HepG2 (cell line): ENCODE results near the gene AXIN2. TPM values are rescaled to one million over a fixed set of nuclear protein-coding genes. Genes with fewer than 3 reads are reported as not detected.

ENCODE experiments used
- ATF7 ChIP-seq, 2 experiments: fragments of 450-650 bp in 1 of 2; sonication (generic) in 1 of 2; formaldehyde crosslinking in 1 of 2; IDR thresholded peaks; 2 replicates each; pipeline versions ENCODE4 v1.4.0 to v1.6.1; 2016 to 2020; ENCODE audit warnings: antibody characterized with exemption in 1 of 2, mild to moderate bottlenecking in 1 of 2, missing genetic modification reagents in 1 of 2
- BORCS8-MEF2B ChIP-seq: sonication (generic); formaldehyde crosslinking; IDR thresholded peaks from 2 replicates; pipeline ENCODE4 v1.8.0; 2022; ENCODE audit warnings: mild to moderate bottlenecking, missing genetic modification reagents
- EP300 ChIP-seq, 3 experiments: sonication (generic) in 1 of 3; formaldehyde crosslinking in 1 of 3; IDR thresholded peaks; 2 replicates each; pipeline versions ENCODE4 v1.5.1 to v1.6.1; 2011 to 2020; ENCODE audit warnings: low read depth in 2 of 3, low read length in 2 of 3, borderline replicate concordance in 1 of 3, improper control_type of control experiment in 1 of 3, mild to moderate bottlenecking in 1 of 3, missing genetic modification reagents in 1 of 3, moderate library complexity in 1 of 3
- KLF12 ChIP-seq: sonication (generic); formaldehyde crosslinking; IDR thresholded peaks from 2 replicates; pipeline ENCODE4 v1.4.0; 2020; ENCODE audit warnings: missing genetic modification reagents, borderline replicate concordance
- RBAK ChIP-seq: sonication (generic); formaldehyde crosslinking; IDR thresholded peaks from 2 replicates; pipeline ENCODE4 v1.5.1; 2020; ENCODE audit warnings: mild to moderate bottlenecking, missing genetic modification reagents
- SCMH1 ChIP-seq: sonication (generic); formaldehyde crosslinking; IDR thresholded peaks from 2 replicates; pipeline ENCODE4 v1.9.0; 2021; ENCODE audit warnings: missing genetic modification reagents, mild to moderate bottlenecking, borderline replicate concordance
- SMYD3 ChIP-seq: sonication (generic); formaldehyde crosslinking; IDR thresholded peaks from 2 replicates; pipeline ENCODE4 v1.8.1; 2023; ENCODE audit warnings: mild to moderate bottlenecking, missing genetic modification reagents
- STAG1 ChIP-seq: sonication (generic); formaldehyde crosslinking; IDR thresholded peaks from 2 replicates; pipeline ENCODE4 v1.4.0; 2020; ENCODE audit warnings: missing genetic modification reagents
- YEATS2 ChIP-seq: sonication (generic); formaldehyde crosslinking; IDR thresholded peaks from 2 replicates; pipeline ENCODE4 v1.4.0; 2020; ENCODE audit warnings: missing genetic modification reagents, borderline replicate concordance
- ZFX ChIP-seq: sonication (generic); formaldehyde crosslinking; IDR thresholded peaks from 2 replicates; pipeline ENCODE4 v1.4.0; 2020; ENCODE audit warnings: mild to moderate bottlenecking, low read depth, missing genetic modification reagents, moderate library complexity
- ZKSCAN5 ChIP-seq: sonication (generic); formaldehyde crosslinking; IDR thresholded peaks from 2 replicates; pipeline ENCODE4 v1.5.1; 2020; ENCODE audit warnings: mild to moderate bottlenecking, missing genetic modification reagents
- ZNF484 ChIP-seq: sonication (generic); formaldehyde crosslinking; IDR thresholded peaks from 2 replicates; pipeline ENCODE4 v1.5.1; 2020; ENCODE audit warnings: mild to moderate bottlenecking, low read depth, missing genetic modification reagents, borderline replicate concordance
- ZNF768 ChIP-seq: sonication (generic); formaldehyde crosslinking; IDR thresholded peaks from 2 replicates; pipeline ENCODE4 v1.4.0; 2020; ENCODE audit warnings: missing genetic modification reagents
- ZNF775 ChIP-seq: sonication (generic); formaldehyde crosslinking; IDR thresholded peaks from 2 replicates; pipeline ENCODE4 v1.4.0; 2020; ENCODE audit warnings: missing genetic modification reagents, mild to moderate bottlenecking, moderate library complexity, borderline replicate concordance
- polyA plus RNA-seq, 8 experiments: library from polyadenylated mRNA; depleted of rRNA in 3 of 8; stranded (reverse) in 7 of 8; unstranded in 1 of 8; fragments of >200 nt; fragmentation: Illumina TruSeq in 4 of 8; extraction: Trizol in 4 of 8; gene quantifications; 2 replicates each; pipeline versions ENCODE4 v1.2.1 to v1.2.3, GENCODE V29; 2011 to 2016; ENCODE audit warnings: low read depth in 4 of 8, missing spikeins in 1 of 8, mixed read lengths in 1 of 8; ENCODE audit not compliant: insufficient read depth in 1 of 8
- total RNA-seq, 5 experiments: library from RNA; depleted of rRNA; stranded (reverse); fragments of >200 nt; fragmentation: Illumina TruSeq; extraction: Trizol; gene quantifications; 2 replicates each; pipeline ENCODE4 v1.2.3, GENCODE V29; 2016; ENCODE audit warnings: low read depth in 1 of 5
- TF ChIP-seq, protein P1 (sequence below): sonication (generic); formaldehyde crosslinking; IDR thresholded peaks from 2 replicates; pipeline ENCODE4 v1.5.1; 2020; ENCODE audit warnings: mild to moderate bottlenecking, moderate library complexity, missing genetic modification reagents
- TF ChIP-seq, protein P2 (sequence below): sonication (generic); formaldehyde crosslinking; conservative IDR thresholded peaks from 2 replicates; pipeline ENCODE4 v1.8.0; 2022; ENCODE audit warnings: low read depth, missing genetic modification reagents
- TF ChIP-seq, protein P3 (sequence below): sonication (generic); formaldehyde crosslinking; IDR thresholded peaks from 2 replicates; pipeline ENCODE4 v1.8.1; 2023; ENCODE audit warnings: missing genetic modification reagents, mild to moderate bottlenecking, borderline replicate concordance
- TF ChIP-seq, protein P4 (sequence below): sonication (generic); formaldehyde crosslinking; IDR thresholded peaks from 2 replicates; pipeline ENCODE4 v1.4.0; 2020; ENCODE audit warnings: missing genetic modification reagents

Gene AXIN2
- total and polyA plus RNA-seq, 2 of the 13 experiments (the other 11 are each of a cell fraction or from before 2014, with no cell fraction given), result 58.6 to 63.4 TPM

DNA sequence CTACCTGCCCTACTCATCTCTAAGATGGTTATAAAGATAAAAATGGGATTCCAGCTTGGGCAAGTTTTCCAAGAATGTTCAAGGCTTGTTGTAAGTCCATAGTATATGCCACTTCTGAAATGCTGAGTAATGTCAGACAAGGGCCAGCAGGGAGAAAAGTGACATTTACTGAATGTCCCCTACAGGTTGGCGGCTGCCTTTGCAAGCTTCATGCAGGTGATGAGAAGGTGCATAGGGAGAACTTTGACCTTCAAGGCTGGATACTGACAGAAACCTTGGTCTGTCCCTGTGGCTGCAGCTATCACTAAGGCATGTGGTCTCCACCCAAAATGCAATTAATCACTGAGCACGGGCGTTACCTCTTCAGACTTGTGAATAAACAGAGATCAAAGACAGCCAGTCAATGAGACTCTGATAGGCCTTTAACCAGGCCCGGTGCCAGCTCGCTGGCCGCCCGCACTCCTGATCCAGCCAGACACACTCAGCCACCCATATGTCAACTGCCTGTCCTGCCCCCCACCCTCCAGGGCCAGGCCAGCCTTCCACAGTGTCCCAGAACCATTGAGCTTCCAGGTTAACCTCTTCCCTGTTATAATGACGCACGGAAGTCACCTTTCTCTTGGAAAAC, 26.8 kb upstream of the AXIN2 start (continued):
- TF ChIP-seq, protein P1, sequence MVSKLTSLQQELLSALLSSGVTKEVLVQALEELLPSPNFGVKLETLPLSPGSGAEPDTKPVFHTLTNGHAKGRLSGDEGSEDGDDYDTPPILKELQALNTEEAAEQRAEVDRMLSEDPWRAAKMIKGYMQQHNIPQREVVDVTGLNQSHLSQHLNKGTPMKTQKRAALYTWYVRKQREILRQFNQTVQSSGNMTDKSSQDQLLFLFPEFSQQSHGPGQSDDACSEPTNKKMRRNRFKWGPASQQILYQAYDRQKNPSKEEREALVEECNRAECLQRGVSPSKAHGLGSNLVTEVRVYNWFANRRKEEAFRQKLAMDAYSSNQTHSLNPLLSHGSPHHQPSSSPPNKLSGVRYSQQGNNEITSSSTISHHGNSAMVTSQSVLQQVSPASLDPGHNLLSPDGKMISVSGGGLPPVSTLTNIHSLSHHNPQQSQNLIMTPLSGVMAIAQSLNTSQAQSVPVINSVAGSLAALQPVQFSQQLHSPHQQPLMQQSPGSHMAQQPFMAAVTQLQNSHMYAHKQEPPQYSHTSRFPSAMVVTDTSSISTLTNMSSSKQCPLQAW (CRISPR knock-in tag), result peak; percentile 28; the same call in 1 of the 2 replicates
- TF ChIP-seq SCMH1 (CRISPR knock-in tag) (no peak), ZNF775 (CRISPR knock-in tag) (no peak), RBAK (CRISPR knock-in tag) (no peak), ATF7 (IDR thresholded peaks at IDR 0.05) (no peak), ATF7 (CRISPR knock-in tag; IDR thresholded peaks at IDR 0.05) (no peak), ZNF484 (CRISPR knock-in tag) (no peak), KLF12 (no peak), ZNF768 (CRISPR knock-in tag) (0 out of 2 replicates have a peak, but pooled peaks have one; percentile 22), EP300 (IDR thresholded peaks at IDR 0.05; ENCODE audit: low read depth in 2 of 2, low read length in 2 of 2) (peak in 1 of 2 experiments; percentile 90; a peak in 2 of 4 replicates), EP300 (CRISPR knock-in tag; IDR thresholded peaks at IDR 0.05; ENCODE audit: borderline replicate concordance) (peak; percentile 80), STAG1 (CRISPR knock-in tag) (peak; percentile 37), YEATS2 (CRISPR knock-in tag) (peak; percentile 45; the same call in 1 of the 2 replicates), ZKSCAN5 (CRISPR knock-in tag) (no peak), ZFX (CRISPR knock-in tag) (peak; percentile 47), BORCS8-MEF2B (CRISPR knock-in tag) (no peak), SMYD3 (CRISPR knock-in tag) (no peak)
- TF ChIP-seq, protein P2, sequence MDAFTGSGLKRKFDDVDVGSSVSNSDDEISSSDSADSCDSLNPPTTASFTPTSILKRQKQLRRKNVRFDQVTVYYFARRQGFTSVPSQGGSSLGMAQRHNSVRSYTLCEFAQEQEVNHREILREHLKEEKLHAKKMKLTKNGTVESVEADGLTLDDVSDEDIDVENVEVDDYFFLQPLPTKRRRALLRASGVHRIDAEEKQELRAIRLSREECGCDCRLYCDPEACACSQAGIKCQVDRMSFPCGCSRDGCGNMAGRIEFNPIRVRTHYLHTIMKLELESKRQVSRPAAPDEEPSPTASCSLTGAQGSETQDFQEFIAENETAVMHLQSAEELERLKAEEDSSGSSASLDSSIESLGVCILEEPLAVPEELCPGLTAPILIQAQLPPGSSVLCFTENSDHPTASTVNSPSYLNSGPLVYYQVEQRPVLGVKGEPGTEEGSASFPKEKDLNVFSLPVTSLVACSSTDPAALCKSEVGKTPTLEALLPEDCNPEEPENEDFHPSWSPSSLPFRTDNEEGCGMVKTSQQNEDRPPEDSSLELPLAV (CRISPR knock-in tag), result no peak
- TF ChIP-seq, protein P3, sequence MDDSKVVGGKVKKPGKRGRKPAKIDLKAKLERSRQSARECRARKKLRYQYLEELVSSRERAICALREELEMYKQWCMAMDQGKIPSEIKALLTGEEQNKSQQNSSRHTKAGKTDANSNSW (CRISPR knock-in tag), result no peak
- TF ChIP-seq, protein P4, sequence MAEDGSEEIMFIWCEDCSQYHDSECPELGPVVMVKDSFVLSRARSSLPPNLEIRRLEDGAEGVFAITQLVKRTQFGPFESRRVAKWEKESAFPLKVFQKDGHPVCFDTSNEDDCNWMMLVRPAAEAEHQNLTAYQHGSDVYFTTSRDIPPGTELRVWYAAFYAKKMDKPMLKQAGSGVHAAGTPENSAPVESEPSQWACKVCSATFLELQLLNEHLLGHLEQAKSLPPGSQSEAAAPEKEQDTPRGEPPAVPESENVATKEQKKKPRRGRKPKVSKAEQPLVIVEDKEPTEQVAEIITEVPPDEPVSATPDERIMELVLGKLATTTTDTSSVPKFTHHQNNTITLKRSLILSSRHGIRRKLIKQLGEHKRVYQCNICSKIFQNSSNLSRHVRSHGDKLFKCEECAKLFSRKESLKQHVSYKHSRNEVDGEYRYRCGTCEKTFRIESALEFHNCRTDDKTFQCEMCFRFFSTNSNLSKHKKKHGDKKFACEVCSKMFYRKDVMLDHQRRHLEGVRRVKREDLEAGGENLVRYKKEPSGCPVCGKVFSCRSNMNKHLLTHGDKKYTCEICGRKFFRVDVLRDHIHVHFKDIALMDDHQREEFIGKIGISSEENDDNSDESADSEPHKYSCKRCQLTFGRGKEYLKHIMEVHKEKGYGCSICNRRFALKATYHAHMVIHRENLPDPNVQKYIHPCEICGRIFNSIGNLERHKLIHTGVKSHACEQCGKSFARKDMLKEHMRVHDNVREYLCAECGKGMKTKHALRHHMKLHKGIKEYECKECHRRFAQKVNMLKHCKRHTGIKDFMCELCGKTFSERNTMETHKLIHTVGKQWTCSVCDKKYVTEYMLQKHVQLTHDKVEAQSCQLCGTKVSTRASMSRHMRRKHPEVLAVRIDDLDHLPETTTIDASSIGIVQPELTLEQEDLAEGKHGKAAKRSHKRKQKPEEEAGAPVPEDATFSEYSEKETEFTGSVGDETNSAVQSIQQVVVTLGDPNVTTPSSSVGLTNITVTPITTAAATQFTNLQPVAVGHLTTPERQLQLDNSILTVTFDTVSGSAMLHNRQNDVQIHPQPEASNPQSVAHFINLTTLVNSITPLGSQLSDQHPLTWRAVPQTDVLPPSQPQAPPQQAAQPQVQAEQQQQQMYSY (CRISPR knock-in tag), result peak; percentile 69; the same call in 1 of the 2 replicates
